ENCODE data around the gene ACVR2A.

ACVR2A gene

GRCh38 chr2:147939313-147939712, 94.5 kb downstream of the ACVR2A start:
- no peak overlapping the region for H3K4me3 ChIP-seq (IDR thresholded peaks at IDR 0.05; ENCODE audit: insufficient read depth, low read depth, low read length)
- no peak overlapping the region for H3K27ac ChIP-seq
- H4K20me1 ChIP-seq (ENCODE audit: insufficient read depth) = no peaks in the 10 kb centered on the region
- no peaks in the 10 kb centered on the region for H3K36me3 ChIP-seq (ENCODE audit: insufficient read depth)
- no peaks in the 10 kb centered on the region for H3K4me1 ChIP-seq (ENCODE audit: low read depth, poor library complexity, severe bottlenecking)
- H3K9ac ChIP-seq = no peak overlapping the region
- H3K27me3 ChIP-seq (ENCODE audit: insufficient read depth, low read depth) = no peaks in the 10 kb centered on the region
- H2AFZ ChIP-seq (ENCODE audit: low read depth) = no peak overlapping the region
- no peaks in the 10 kb centered on the region for H3K79me2 ChIP-seq (ENCODE audit: insufficient read depth, low read depth)
- TF ChIP-seq CTCF (conservative IDR thresholded peaks at IDR 0.05; ENCODE audit: low read depth, low read length) = no peak
- H3K4me2 ChIP-seq = no peak overlapping the region

DNA sequence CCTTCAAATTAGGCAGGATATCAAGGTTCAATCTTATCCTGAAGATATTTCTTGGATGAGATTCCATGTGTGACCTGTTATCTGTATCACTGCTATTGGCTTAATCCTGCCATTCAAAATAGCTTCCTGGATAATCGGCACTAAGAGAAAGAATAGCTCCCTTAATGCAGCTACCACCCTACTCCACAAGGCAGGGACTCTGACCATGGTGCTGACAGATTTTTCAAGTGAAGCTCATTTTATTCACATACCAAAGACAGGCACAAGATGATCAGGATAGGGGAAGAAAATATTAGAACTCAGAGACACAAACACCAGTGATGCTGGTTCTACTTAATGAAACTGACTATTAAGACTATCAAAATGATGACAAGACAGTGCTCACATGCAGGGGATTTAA, 100.8 kb downstream of the ACVR2A start:
- Histone ChIP-seq H4K20me1 (ENCODE audit: insufficient read depth) (no peaks in the 10 kb centered on the region), H3K27me3 (ENCODE audit: insufficient read depth, low read depth) (no peaks in the 10 kb centered on the region), H3K4me1 (ENCODE audit: low read depth, poor library complexity, severe bottlenecking) (no peaks in the 10 kb centered on the region), H3K9ac (no peak overlapping the region), H2AFZ (ENCODE audit: low read depth) (no peak overlapping the region), H3K79me2 (ENCODE audit: insufficient read depth, low read depth) (no peaks in the 10 kb centered on the region), H3K4me2 (no peak overlapping the region), H3K27ac (no peak overlapping the region), H3K36me3 (ENCODE audit: insufficient read depth) (no peaks in the 10 kb centered on the region), H3K4me3 (IDR thresholded peaks at IDR 0.05; ENCODE audit: insufficient read depth, low read depth, low read length) (no peak overlapping the region)
- no peak for TF ChIP-seq CTCF (conservative IDR thresholded peaks at IDR 0.05; ENCODE audit: low read depth, low read length)

DNA sequence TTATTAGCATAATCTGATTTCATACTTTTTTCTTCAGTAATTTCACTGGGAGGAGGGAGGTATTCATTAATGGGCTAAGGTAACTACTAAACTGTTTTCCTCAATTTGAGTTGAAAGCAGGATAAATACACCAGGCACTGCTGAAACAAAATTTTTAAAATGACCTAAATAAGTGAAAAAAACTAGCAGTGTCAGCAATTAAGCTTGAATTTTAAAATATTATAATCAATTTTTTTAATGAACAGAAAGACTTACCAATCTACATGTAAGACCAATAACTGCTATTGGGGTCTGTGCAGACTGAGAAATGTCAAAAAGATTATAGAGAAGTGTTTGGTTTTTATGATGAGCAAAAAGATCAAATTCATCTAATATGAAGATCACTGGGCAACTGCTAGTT, 107.3 kb downstream of the ACVR2A start:
- Histone ChIP-seq H3K27ac (no peak overlapping the region), H3K27me3 (ENCODE audit: insufficient read depth, low read depth) (no peaks in the 10 kb centered on the region), H3K9ac (no peak overlapping the region), H3K36me3 (ENCODE audit: insufficient read depth) (no peaks in the 10 kb centered on the region), H3K4me3 (IDR thresholded peaks at IDR 0.05; ENCODE audit: insufficient read depth, low read depth, low read length) (no peak overlapping the region), H4K20me1 (ENCODE audit: insufficient read depth) (no peaks in the 10 kb centered on the region), H2AFZ (ENCODE audit: low read depth) (no peak overlapping the region), H3K4me1 (ENCODE audit: low read depth, poor library complexity, severe bottlenecking) (no peaks in the 10 kb centered on the region), H3K4me2 (no peak overlapping the region), H3K79me2 (ENCODE audit: insufficient read depth, low read depth) (no peaks in the 10 kb centered on the region)
- TF ChIP-seq CTCF (conservative IDR thresholded peaks at IDR 0.05; ENCODE audit: low read depth, low read length) = no peak

- no peaks in the 10 kb centered on the region for H3K79me2 ChIP-seq (ENCODE audit: insufficient read depth, low read depth)
These were observed 123.7 kb downstream of the ACVR2A start for GRCh38 chr2:147968571-147968970.

More at GRCh38 chr2:147968571-147968970, 123.7 kb downstream of the ACVR2A start:
- no peaks in the 10 kb centered on the region for H3K4me1 ChIP-seq (ENCODE audit: low read depth, poor library complexity, severe bottlenecking)
- TF ChIP-seq CTCF (conservative IDR thresholded peaks at IDR 0.05; ENCODE audit: low read depth, low read length) = no peak
- H3K4me2 ChIP-seq = no peak overlapping the region
- H3K36me3 ChIP-seq (ENCODE audit: insufficient read depth) = no peaks in the 10 kb centered on the region
- no peak overlapping the region for H2AFZ ChIP-seq (ENCODE audit: low read depth)
- H3K4me3 ChIP-seq (IDR thresholded peaks at IDR 0.05; ENCODE audit: insufficient read depth, low read depth, low read length) = no peak overlapping the region
- no peaks in the 10 kb centered on the region for H4K20me1 ChIP-seq (ENCODE audit: insufficient read depth)
- no peak overlapping the region for H3K9ac ChIP-seq
- H3K27ac ChIP-seq = no peak overlapping the region
- H3K27me3 ChIP-seq (ENCODE audit: insufficient read depth, low read depth) = no peaks in the 10 kb centered on the region
